ENCODE results near the gene MSL2.
A peak's percentile ranks its signal among the peaks of the same experiment; 100 is the strongest.
"Not testable (repeated sequence)": the region's sequence is repeated elsewhere in the genome, so short reads cannot be mapped to it uniquely, and the experiment has no call there.

The MSL2 gene

GRCh38 chr3:136199219-136199618, 3.1 kb upstream of the MSL2 start:
- H3K9ac ChIP-seq (ENCODE audit: low read length); H3K4me3 ChIP-seq (ENCODE audit: low read length); H3K9me3 ChIP-seq (ENCODE audit: control insufficient read depth, low read length); H3K36me3 ChIP-seq (ENCODE audit: control insufficient read depth, insufficient read depth, low read length); H3K27me3 ChIP-seq (ENCODE audit: control insufficient read depth, insufficient read depth, low read length): not testable (repeated sequence)
- peaks cover 13% of the 10 kb centered on the region for H3K4me1 ChIP-seq (ENCODE audit: control insufficient read depth, insufficient read depth, low read length)

GRCh38 chr3:136198462-136199078, 2.4 kb upstream of the MSL2 start:
- H3K9me3 ChIP-seq (ENCODE audit: control insufficient read depth, low read length); H3K36me3 ChIP-seq (ENCODE audit: control insufficient read depth, insufficient read depth, low read length); H3K27me3 ChIP-seq (ENCODE audit: control insufficient read depth, insufficient read depth, low read length); H3K4me3 ChIP-seq (ENCODE audit: low read length); H3K9ac ChIP-seq (ENCODE audit: low read length): not testable (repeated sequence)
- peaks cover 13% of the 10 kb centered on the region for H3K4me1 ChIP-seq (ENCODE audit: control insufficient read depth, insufficient read depth, low read length)

- Histone ChIP-seq H3K27me3 (ENCODE audit: control insufficient read depth, insufficient read depth, low read length) (no peaks in the 10 kb centered on the region), H3K9ac (ENCODE audit: low read length) (peak overlapping the region; percentile 69), H3K4me1 (ENCODE audit: control insufficient read depth, insufficient read depth, low read length) (peaks cover 13% of the 10 kb centered on the region), H3K36me3 (ENCODE audit: control insufficient read depth, insufficient read depth, low read length) (no peaks in the 10 kb centered on the region), H3K4me3 (ENCODE audit: low read length) (peak overlapping the region; percentile 60), H3K9me3 (ENCODE audit: control insufficient read depth, low read length) (no peaks in the 10 kb centered on the region)
Observed at GRCh38 chr3:136197159-136197793, 1.1 kb upstream of the MSL2 start.

GRCh38 chr3:136196401-136197158, 445 bp upstream of the MSL2 start:
- H3K36me3 ChIP-seq (ENCODE audit: control insufficient read depth, insufficient read depth, low read length): no peaks in the 10 kb centered on the region
- peak overlapping the region; percentile 60 for H3K4me3 ChIP-seq (ENCODE audit: low read length)
- H3K9me3 ChIP-seq (ENCODE audit: control insufficient read depth, low read length): no peaks in the 10 kb centered on the region
- H3K9ac ChIP-seq (ENCODE audit: low read length): peak overlapping the region; percentile 69
- peaks cover 17% of the 10 kb centered on the region for H3K4me1 ChIP-seq (ENCODE audit: control insufficient read depth, insufficient read depth, low read length)
- H3K27me3 ChIP-seq (ENCODE audit: control insufficient read depth, insufficient read depth, low read length): no peaks in the 10 kb centered on the region

GRCh38 chr3:136195258-136196063, 674 bp downstream of the MSL2 start:
- Histone ChIP-seq H3K36me3 (ENCODE audit: control insufficient read depth, insufficient read depth, low read length) (no peaks in the 10 kb centered on the region), H3K4me1 (ENCODE audit: control insufficient read depth, insufficient read depth, low read length) (peaks cover 24% of the 10 kb centered on the region), H3K9ac (ENCODE audit: low read length) (peak overlapping the region; percentile 69), H3K9me3 (ENCODE audit: control insufficient read depth, low read length) (no peaks in the 10 kb centered on the region), H3K4me3 (ENCODE audit: low read length) (peak overlapping the region; percentile 69), H3K27me3 (ENCODE audit: control insufficient read depth, insufficient read depth, low read length) (no peaks in the 10 kb centered on the region)

- Histone ChIP-seq H3K27me3 (ENCODE audit: control insufficient read depth, insufficient read depth, low read length) (no peaks in the 10 kb centered on the region), H3K4me1 (ENCODE audit: control insufficient read depth, insufficient read depth, low read length) (peaks cover 24% of the 10 kb centered on the region)
Observed at GRCh38 chr3:136194409-136195257, 1.5 kb downstream of the MSL2 start.

GRCh38 chr3:136193278-136194054, 2.7 kb downstream of the MSL2 start:
- Histone ChIP-seq H3K4me3 (ENCODE audit: low read length) (peak overlapping the region; percentile 69), H3K9me3 (ENCODE audit: control insufficient read depth, low read length) (no peaks in the 10 kb centered on the region), H3K27me3 (ENCODE audit: control insufficient read depth, insufficient read depth, low read length) (no peaks in the 10 kb centered on the region), H3K4me1 (ENCODE audit: control insufficient read depth, insufficient read depth, low read length) (peaks cover 28% of the 10 kb centered on the region), H3K36me3 (ENCODE audit: control insufficient read depth, insufficient read depth, low read length) (no peaks in the 10 kb centered on the region), H3K9ac (ENCODE audit: low read length) (peak overlapping the region; percentile 69)

More at GRCh38 chr3:136194409-136195257, 1.5 kb downstream of the MSL2 start:
- H3K9me3 ChIP-seq (ENCODE audit: control insufficient read depth, low read length): no peaks in the 10 kb centered on the region
- H3K9ac ChIP-seq (ENCODE audit: low read length): peak overlapping the region; percentile 69
- H3K36me3 ChIP-seq (ENCODE audit: control insufficient read depth, insufficient read depth, low read length): no peaks in the 10 kb centered on the region
- H3K4me3 ChIP-seq (ENCODE audit: low read length): peak overlapping the region; percentile 69

- H3K4me3 ChIP-seq (ENCODE audit: low read length): peak overlapping the region; percentile 22
- no peaks in the 10 kb centered on the region for H3K27me3 ChIP-seq (ENCODE audit: control insufficient read depth, insufficient read depth, low read length)
- no peaks in the 10 kb centered on the region for H3K36me3 ChIP-seq (ENCODE audit: control insufficient read depth, insufficient read depth, low read length)
- H3K9me3 ChIP-seq (ENCODE audit: control insufficient read depth, low read length): no peaks in the 10 kb centered on the region
- H3K9ac ChIP-seq (ENCODE audit: low read length): peak overlapping the region; percentile 4
- H3K4me1 ChIP-seq (ENCODE audit: control insufficient read depth, insufficient read depth, low read length): peaks cover 31% of the 10 kb centered on the region
Observed at GRCh38 chr3:136192831-136193230, 3.3 kb downstream of the MSL2 start.

GRCh38 chr3:136192195-136192594, 3.9 kb downstream of the MSL2 start:
- not testable (repeated sequence) for H3K9ac ChIP-seq (ENCODE audit: low read length); H3K9me3 ChIP-seq (ENCODE audit: control insufficient read depth, low read length); H3K36me3 ChIP-seq (ENCODE audit: control insufficient read depth, insufficient read depth, low read length); H3K4me3 ChIP-seq (ENCODE audit: low read length); H3K27me3 ChIP-seq (ENCODE audit: control insufficient read depth, insufficient read depth, low read length)
- peaks cover 26% of the 10 kb centered on the region for H3K4me1 ChIP-seq (ENCODE audit: control insufficient read depth, insufficient read depth, low read length)

- H3K4me1 ChIP-seq (ENCODE audit: control insufficient read depth, insufficient read depth, low read length): peaks cover 36% of the 10 kb centered on the region
- H3K9me3 ChIP-seq (ENCODE audit: control insufficient read depth, low read length): no peaks in the 10 kb centered on the region
- no peaks in the 10 kb centered on the region for H3K27me3 ChIP-seq (ENCODE audit: control insufficient read depth, insufficient read depth, low read length)
- H3K9ac ChIP-seq (ENCODE audit: low read length): no peak overlapping the region
- no peak overlapping the region for H3K4me3 ChIP-seq (ENCODE audit: low read length)
- no peaks in the 10 kb centered on the region for H3K36me3 ChIP-seq (ENCODE audit: control insufficient read depth, insufficient read depth, low read length)
Observed at GRCh38 chr3:136189859-136190617, 6.1 kb downstream of the MSL2 start.
